ENCODE results near the gene ZNF771. TPM values are rescaled to one million over a fixed set of nuclear protein-coding genes. Genes with fewer than 3 reads are reported as not detected.

ZNF771 gene
- polyA plus RNA-seq, 1 of the 3 experiments (the other 2 are of a cell fraction): 20.4 TPM

- no peaks in the 10 kb centered on the region for H3K27me3 ChIP-seq (ENCODE audit: insufficient read depth)
- POLR2A ChIA-PET: no interaction called here
- no peak overlapping the region for H3K4me2 ChIP-seq
- H3K36me3 ChIP-seq (replicated peaks in 1 of 2; ENCODE audit: control insufficient read depth in 1 of 2, insufficient read depth in 2 of 2, low read length in 1 of 2): peaks cover 0 to 6% of the 10 kb centered on the region in 2 experiments
- H4K20me1 ChIP-seq (ENCODE audit: insufficient read depth): peaks cover 12% of the 10 kb centered on the region; the same call in 1 of the 2 replicates
- peaks cover 19% of the 10 kb centered on the region for H3F3A ChIP-seq (replicated peaks; ENCODE audit: insufficient read depth)
- H3K9me2 ChIP-seq: no peaks in the 10 kb centered on the region
- WGBS (ENCODE audit: low lambda C conversion rate): 98% methylated on average over 8 of the region's 8 CpGs
- H3K4me3 ChIP-seq (ENCODE audit: low read depth in 2 of 2, low read length in 1 of 2): no peak overlapping the region
- H3K9me3 ChIP-seq: no peaks in the 10 kb centered on the region
- no peak overlapping the region for H3K9ac ChIP-seq
- DNase-seq: no peak
- CTCF ChIA-PET: interaction anchor here (2.0 kb wide), 1 partner anchor 33 kb away, joined by 11 read pairs; no protein-coding TSS in a partner anchor
- TF ChIP-seq SMC3 (IDR thresholded peaks at IDR 0.05; ENCODE audit: low read depth, low read length) (no peak), GABPA (IDR thresholded peaks at IDR 0.05; ENCODE audit: low read depth) (no peak), TCF12 (IDR thresholded peaks at IDR 0.05) (no peak), CTCF (IDR thresholded peaks at IDR 0.05) (no peak), RXRA (IDR thresholded peaks at IDR 0.05; ENCODE audit: borderline replicate concordance, low read depth) (no peak), FOXJ3 (CRISPR knock-in tag; IDR thresholded peaks at IDR 0.05) (no peak), POLR2AphosphoS5 (IDR thresholded peaks at IDR 0.05; ENCODE audit: low read depth, low read length) (no peak), TAF1 (IDR thresholded peaks at IDR 0.05; ENCODE audit: borderline replicate concordance, low read depth, low read length) (no peak), NRF1 (IDR thresholded peaks at IDR 0.05; ENCODE audit: low read depth, low read length) (no peak), CHD2 (IDR thresholded peaks at IDR 0.05; ENCODE audit: low read length, partially characterized antibody) (no peak)
- TF ChIP-seq, protein P1, sequence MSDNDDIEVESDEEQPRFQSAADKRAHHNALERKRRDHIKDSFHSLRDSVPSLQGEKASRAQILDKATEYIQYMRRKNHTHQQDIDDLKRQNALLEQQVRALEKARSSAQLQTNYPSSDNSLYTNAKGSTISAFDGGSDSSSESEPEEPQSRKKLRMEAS (IDR thresholded peaks at IDR 0.05; ENCODE audit: low read depth): no peak
- peaks cover 7 to 22% of the 10 kb centered on the region in 2 experiments; a peak in 3 of 4 replicates for H3K4me1 ChIP-seq (ENCODE audit: control insufficient read depth in 1 of 2, insufficient read depth in 2 of 2, low read depth in 1 of 2, low read length in 1 of 2)
- no peak overlapping the region for H3K27ac ChIP-seq (ENCODE audit: low read depth in 2 of 2, low read length in 1 of 2)
- no peak overlapping the region for H2AFZ ChIP-seq (ENCODE audit: low read depth)
- peaks cover 15% of the 10 kb centered on the region; the same call in 1 of the 2 replicates for H3K79me2 ChIP-seq (ENCODE audit: insufficient read depth)
Observed at GRCh38 chr16:30376461-30376902, 30.9 kb upstream of the ZNF771 start.

DNA sequence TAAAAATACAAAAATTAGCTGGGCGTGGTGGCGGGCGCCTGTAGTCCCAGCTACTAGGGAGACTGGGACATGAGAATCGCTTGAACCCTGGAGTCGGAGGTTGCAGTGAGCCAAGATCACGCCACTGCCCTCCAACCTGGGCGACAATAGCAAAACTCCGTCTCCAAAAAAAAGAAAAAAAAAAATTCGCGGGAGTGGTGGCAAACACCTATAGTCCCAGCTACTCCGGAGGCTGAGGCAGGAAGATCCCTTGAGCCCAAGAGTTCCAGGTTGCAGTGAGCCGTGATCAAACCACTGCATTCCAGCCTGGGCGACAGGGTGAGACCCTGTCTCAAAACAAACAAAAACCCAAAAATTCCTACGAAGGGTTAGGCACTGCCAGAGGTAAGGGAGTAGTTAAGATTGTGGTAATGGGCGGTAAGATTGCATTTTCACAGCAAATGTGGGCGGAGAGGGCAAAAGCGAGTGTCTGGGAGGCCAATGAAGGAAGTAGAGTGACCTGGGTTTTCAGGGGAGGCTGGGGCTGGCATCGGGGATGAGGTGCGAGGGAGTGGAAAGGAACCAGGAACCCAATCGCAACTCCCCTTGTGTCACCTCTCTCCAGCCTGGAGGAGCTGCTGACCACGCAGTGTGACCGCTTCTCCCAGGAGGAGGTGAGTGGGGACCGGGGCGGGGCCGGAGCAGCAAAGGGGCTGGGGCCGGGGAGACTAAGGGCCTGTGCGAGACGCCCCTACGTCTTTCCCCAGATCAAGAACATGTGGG lies 30.2 kb upstream of the ZNF771 start:
- TF ChIP-seq ELF1 (IDR thresholded peaks at IDR 0.05) (no peak), TEAD4 (IDR thresholded peaks at IDR 0.05; ENCODE audit: borderline replicate concordance, insufficient read depth) (no peak), USF1 (IDR thresholded peaks at IDR 0.05; ENCODE audit: borderline replicate concordance, low read depth) (no peak), SIN3A (IDR thresholded peaks at IDR 0.05; ENCODE audit: borderline replicate concordance, low read depth, low read length) (no peak), EZH2phosphoT487 (IDR thresholded peaks at IDR 0.05; ENCODE audit: borderline replicate concordance, low read depth) (no peak), NRF1 (IDR thresholded peaks at IDR 0.05; ENCODE audit: low read depth, low read length) (no peak), MXI1 (IDR thresholded peaks at IDR 0.05; ENCODE audit: low read depth, low read length) (no peak), EP300 (IDR thresholded peaks at IDR 0.05; ENCODE audit: borderline replicate concordance in 1 of 2, low read depth in 1 of 2, low read length in 1 of 2) (no peak), FOXM1 (IDR thresholded peaks at IDR 0.05; ENCODE audit: low read depth) (no peak)
- TF ChIP-seq, protein P1 (IDR thresholded peaks at IDR 0.05; ENCODE audit: low read depth): no peak
- TF ChIP-seq, protein P2, sequence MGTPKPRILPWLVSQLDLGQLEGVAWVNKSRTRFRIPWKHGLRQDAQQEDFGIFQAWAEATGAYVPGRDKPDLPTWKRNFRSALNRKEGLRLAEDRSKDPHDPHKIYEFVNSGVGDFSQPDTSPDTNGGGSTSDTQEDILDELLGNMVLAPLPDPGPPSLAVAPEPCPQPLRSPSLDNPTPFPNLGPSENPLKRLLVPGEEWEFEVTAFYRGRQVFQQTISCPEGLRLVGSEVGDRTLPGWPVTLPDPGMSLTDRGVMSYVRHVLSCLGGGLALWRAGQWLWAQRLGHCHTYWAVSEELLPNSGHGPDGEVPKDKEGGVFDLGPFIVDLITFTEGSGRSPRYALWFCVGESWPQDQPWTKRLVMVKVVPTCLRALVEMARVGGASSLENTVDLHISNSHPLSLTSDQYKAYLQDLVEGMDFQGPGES (IDR thresholded peaks at IDR 0.05; ENCODE audit: low read depth, low read length): no peak
- Histone ChIP-seq H4K20me1 (ENCODE audit: insufficient read depth) (peaks cover 12% of the 10 kb centered on the region; the same call in 1 of the 2 replicates), H3K79me2 (ENCODE audit: insufficient read depth) (peaks cover 15% of the 10 kb centered on the region; the same call in 1 of the 2 replicates), H3K27me3 (ENCODE audit: insufficient read depth) (no peaks in the 10 kb centered on the region), H3F3A (replicated peaks; ENCODE audit: insufficient read depth) (peaks cover 19% of the 10 kb centered on the region), H3K27ac (ENCODE audit: low read depth in 2 of 2, low read length in 1 of 2) (peak overlapping the region; percentile 98 to 99), H3K36me3 (replicated peaks in 1 of 2; ENCODE audit: control insufficient read depth in 1 of 2, insufficient read depth in 2 of 2, low read length in 1 of 2) (peaks cover 0 to 6% of the 10 kb centered on the region in 2 experiments), H3K4me2 (peak overlapping the region; percentile 100), H2AFZ (ENCODE audit: low read depth) (peak overlapping the region; percentile 87), H3K4me3 (ENCODE audit: low read depth in 2 of 2, low read length in 1 of 2) (peak overlapping the region; percentile 56 to 96), H3K4me1 (ENCODE audit: control insufficient read depth in 1 of 2, insufficient read depth in 2 of 2, low read depth in 1 of 2, low read length in 1 of 2) (peaks cover 6 to 14% of the 10 kb centered on the region in 2 experiments; a peak in 3 of 4 replicates), H3K9me3 (no peaks in the 10 kb centered on the region), H3K9ac (peak overlapping the region; percentile 97; the same call in 1 of the 2 replicates), H3K9me2 (no peaks in the 10 kb centered on the region)
- no peak for DNase-seq
- CTCF ChIA-PET: interaction anchor here (0.7 to 2.0 kb wide), 5 partner anchors 18 to 32 kb away, joined by 3 to 11 read pairs (median 3); partner anchors contain the start of genes CD2BP2, ZNF48 and ZNF771
- POLR2A ChIA-PET: interaction anchor here (0.6 to 1.5 kb wide), 4 partner anchors 9 to 23 kb away, joined by 3 to 9 read pairs (median 3); partner anchors contain the start of gene ZNF48
- WGBS (ENCODE audit: low lambda C conversion rate): 62% methylated on average over 25 of the region's 29 CpGs
